Esophagus muscularis mucosa (tissue), 4 donors: Measurements from ENCODE around the gene RAB22A.

ENCODE experiments used
- EP300 ChIP-seq: sonication (generic); formaldehyde crosslinking; IDR thresholded peaks from one replicate; pipeline ENCODE4 v1.6.1; 2017; ENCODE audit warnings: antibody characterized with exemption
- POLR2A ChIP-seq: fragments of 450-650 bp; IDR thresholded peaks from one replicate; pipeline ENCODE4 v1.6.1; 2017; ENCODE audit warnings: antibody characterized with exemption, moderate library complexity, mild to moderate bottlenecking, low read depth
- POLR2AphosphoS5 ChIP-seq, 2 donors: sonication (generic); formaldehyde crosslinking; IDR thresholded peaks; one replicate each; pipeline ENCODE4 v1.6.1; 2017; ENCODE audit warnings: antibody characterized with exemption in 2 of 2
- TF ChIP-seq, protein P1 (sequence below), 3 experiments: fragments of 200-600 bp in 2 of 3; fragments of 450-650 bp in 1 of 3; sonication (generic) in 2 of 3; IDR thresholded peaks; one replicate each; pipeline ENCODE4 v1.5.1; 2017 to 2019; ENCODE audit warnings: antibody characterized with exemption in 3 of 3, mild to moderate bottlenecking in 2 of 3, moderate library complexity in 1 of 3

DNA sequence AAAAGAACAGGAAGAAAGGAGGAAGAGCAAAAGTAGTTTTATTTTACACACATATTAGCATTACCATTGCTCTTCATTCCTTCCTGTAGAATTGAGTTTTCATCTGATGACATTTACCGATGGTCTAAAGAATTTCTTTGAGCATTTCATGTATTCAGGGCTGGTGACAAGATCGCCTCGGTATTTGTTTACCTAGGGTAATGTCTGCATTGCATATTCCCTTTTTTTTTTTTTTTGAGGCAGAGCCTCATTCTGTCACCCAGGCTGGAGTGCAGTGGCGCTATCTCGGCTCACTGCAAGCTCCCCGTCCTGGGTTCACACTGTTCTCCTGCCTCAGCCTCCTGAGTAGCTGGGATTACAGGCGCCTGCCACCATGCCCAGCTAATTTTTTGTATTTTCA, 19.3 kb downstream of the RAB22A start:
- TF ChIP-seq, protein P1, sequence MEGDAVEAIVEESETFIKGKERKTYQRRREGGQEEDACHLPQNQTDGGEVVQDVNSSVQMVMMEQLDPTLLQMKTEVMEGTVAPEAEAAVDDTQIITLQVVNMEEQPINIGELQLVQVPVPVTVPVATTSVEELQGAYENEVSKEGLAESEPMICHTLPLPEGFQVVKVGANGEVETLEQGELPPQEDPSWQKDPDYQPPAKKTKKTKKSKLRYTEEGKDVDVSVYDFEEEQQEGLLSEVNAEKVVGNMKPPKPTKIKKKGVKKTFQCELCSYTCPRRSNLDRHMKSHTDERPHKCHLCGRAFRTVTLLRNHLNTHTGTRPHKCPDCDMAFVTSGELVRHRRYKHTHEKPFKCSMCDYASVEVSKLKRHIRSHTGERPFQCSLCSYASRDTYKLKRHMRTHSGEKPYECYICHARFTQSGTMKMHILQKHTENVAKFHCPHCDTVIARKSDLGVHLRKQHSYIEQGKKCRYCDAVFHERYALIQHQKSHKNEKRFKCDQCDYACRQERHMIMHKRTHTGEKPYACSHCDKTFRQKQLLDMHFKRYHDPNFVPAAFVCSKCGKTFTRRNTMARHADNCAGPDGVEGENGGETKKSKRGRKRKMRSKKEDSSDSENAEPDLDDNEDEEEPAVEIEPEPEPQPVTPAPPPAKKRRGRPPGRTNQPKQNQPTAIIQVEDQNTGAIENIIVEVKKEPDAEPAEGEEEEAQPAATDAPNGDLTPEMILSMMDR (IDR thresholded peaks at IDR 0.05) = no peak
- no peak for TF ChIP-seq EP300
- TF ChIP-seq POLR2A = no peak
- no peak for TF ChIP-seq POLR2AphosphoS5 (IDR thresholded peaks at IDR 0.05)
